ENCODE measurements around the gene CRK.
A peak's percentile ranks its signal among the peaks of the same experiment; 100 is the strongest.
"Not testable (repeated sequence)": the region's sequence is repeated elsewhere in the genome, so short reads cannot be mapped to it uniquely, and the experiment has no call there.

CRK gene

GRCh38 chr17:1420163-1420562, 35.9 kb downstream of the CRK start:
- DNase-seq = no peak

GRCh38 chr17:1418476-1418875, 37.6 kb downstream of the CRK start:
- not testable (repeated sequence) for DNase-seq

GRCh38 chr17:1416414-1416813, 39.6 kb downstream of the CRK start:
- DNase-seq = no peak

- DNase-seq = no peak
These were observed 41.4 kb downstream of the CRK start for GRCh38 chr17:1414634-1415033.

- DNase-seq = no peak
These were observed 41.9 kb downstream of the CRK start for GRCh38 chr17:1414001-1414574.

GRCh38 chr17:1413281-1413791, 42.7 kb downstream of the CRK start:
- no peak for DNase-seq

GRCh38 chr17:1412185-1413110, 43.6 kb downstream of the CRK start:
- DNase-seq = no peak

- no peak for DNase-seq
These were observed 53.8 kb downstream of the CRK start for GRCh38 chr17:1402262-1402586.

- peak; percentile 86 to 96 for DNase-seq
These were observed 56.1 kb downstream of the CRK start, which contains the start of gene YWHAE for GRCh38 chr17:1399679-1400512. Gene YWHAE, minus strand, starts transcription at chr17:1400222. Its CDS starts 112 bp downstream, at chr17:1400110.

GRCh38 chr17:1398931-1399678, 56.9 kb downstream of the CRK start:
- no peak for DNase-seq

- DNase-seq = no peak
These were observed 58.0 kb downstream of the CRK start for GRCh38 chr17:1398028-1398427.

- DNase-seq = not testable (repeated sequence)
These were observed 60.0 kb downstream of the CRK start for GRCh38 chr17:1395876-1396665.

GRCh38 chr17:1391577-1391976, 64.5 kb downstream of the CRK start:
- DNase-seq = no peak

GRCh38 chr17:1390432-1391367, 65.3 kb downstream of the CRK start:
- no peak for DNase-seq

- not testable (repeated sequence) for DNase-seq
These were observed 68.4 kb downstream of the CRK start for GRCh38 chr17:1387490-1388227.

- DNase-seq = not testable (repeated sequence)
These were observed 69.3 kb downstream of the CRK start for GRCh38 chr17:1386675-1387190.

GRCh38 chr17:1386265-1386664, 69.8 kb downstream of the CRK start:
- DNase-seq = no peak

- DNase-seq = no peak
These were observed 70.2 kb downstream of the CRK start for GRCh38 chr17:1385861-1386260.

- DNase-seq = no peak
These were observed 71.1 kb downstream of the CRK start for GRCh38 chr17:1384905-1385435.
